Left ventricle myocardium inferior (tissue), 1 donor: ENCODE data around the gene TNIP1. TPM values are rescaled to one million over a fixed set of nuclear protein-coding genes. Genes with fewer than 3 reads are reported as not detected.

ENCODE experiments used
- DNase-seq: peaks from one replicate; pipeline ENCODE4 v3.0.0-alpha.2; 2020
- H3K27ac ChIP-seq: fragments of 200-600 bp; replicated peaks from 2 replicates; pipeline ENCODE4 v1.8.0; 2021
- H3K27me3 ChIP-seq: fragments of 200-600 bp; 2 replicates; pipeline ENCODE4 v1.8.0; 2021; ENCODE audit warnings: low read depth
- H3K36me3 ChIP-seq: fragments of 200-600 bp; 2 replicates; pipeline ENCODE4 v1.8.0; 2021
- H3K4me1 ChIP-seq: fragments of 200-600 bp; 2 replicates; pipeline ENCODE4 v1.8.0; 2021
- H3K4me3 ChIP-seq: fragments of 200-600 bp; 2 replicates; pipeline ENCODE4 v1.8.0; 2021; ENCODE audit warnings: mild to moderate bottlenecking, moderate library complexity
- H3K9me3 ChIP-seq: fragments of 200-600 bp; replicated peaks from 2 replicates; pipeline ENCODE4 v1.8.0; 2021
- CTCF ChIP-seq: fragments of 200-600 bp; IDR thresholded peaks from 2 replicates; pipeline ENCODE4 v1.8.0; 2021; ENCODE audit warnings: antibody characterized with exemption, mild to moderate bottlenecking, borderline replicate concordance
- intact Hi-C: fragments of 100-400 bp; cut with micrococcal nuclease; formaldehyde crosslinking; loops from one replicate; pipeline ENCODE4 v1.11.0; 2022
- total RNA-seq: library from RNA; stranded (reverse); fragmentation: NEBNext Ultra II Directional; extraction: Animal tissue kit (Norgen Biotek cat#: 25700); gene quantifications from one replicate; pipeline ENCODE4 v1.2.1, GENCODE V29; 2021
- donor health status: DM: no; HTN: yes; CAD: no; lungs with severe emphysema.

The TNIP1 gene
- total RNA-seq, 1 donor from 2014 or later: 131 TPM

GRCh38 chr5:151125421-151125820, 44.6 kb upstream of the TNIP1 start:
- DNase-seq: no peak
- Histone ChIP-seq H3K27me3 (no peaks in the 10 kb centered on the region), H3K27ac (peak overlapping the region; percentile 73), H3K9me3 (no peaks in the 10 kb centered on the region), H3K4me1 (peaks cover 46% of the 10 kb centered on the region), H3K36me3 (peaks cover 92% of the 10 kb centered on the region), H3K4me3 (no peak overlapping the region)
- no peak for TF ChIP-seq CTCF
- intact Hi-C loops: loop anchor here (10.0 kb wide), 1 partner anchor 119 kb away; no protein-coding TSS in a partner anchor

GRCh38 chr5:151123897-151124751, 43.3 kb upstream of the TNIP1 start:
- Histone ChIP-seq H3K9me3 (no peaks in the 10 kb centered on the region), H3K4me1 (peaks cover 43% of the 10 kb centered on the region), H3K36me3 (peaks cover 92% of the 10 kb centered on the region), H3K4me3 (no peak overlapping the region), H3K27me3 (no peaks in the 10 kb centered on the region), H3K27ac (peak overlapping the region; percentile 73)
- intact Hi-C loops: loop anchor here (5.0 to 10.0 kb wide), 2 partner anchors 38 to 121 kb away; no protein-coding TSS in a partner anchor
- TF ChIP-seq CTCF: no peak
- peak; percentile 58 for DNase-seq

GRCh38 chr5:151122828-151123227, 42.0 kb upstream of the TNIP1 start:
- H3K27ac ChIP-seq: peak overlapping the region; percentile 73
- peaks cover 92% of the 10 kb centered on the region for H3K36me3 ChIP-seq
- intact Hi-C loops: loop anchor here (5.0 to 10.0 kb wide), 2 partner anchors 39 to 122 kb away; no protein-coding TSS in a partner anchor
- TF ChIP-seq CTCF: no peak
- no peak overlapping the region for H3K4me3 ChIP-seq
- H3K4me1 ChIP-seq: peaks cover 40% of the 10 kb centered on the region
- no peak for DNase-seq
- H3K9me3 ChIP-seq: no peaks in the 10 kb centered on the region
- no peaks in the 10 kb centered on the region for H3K27me3 ChIP-seq

- DNase-seq: no peak
- Histone ChIP-seq H3K27ac (peak overlapping the region; percentile 10), H3K9me3 (no peaks in the 10 kb centered on the region), H3K4me3 (no peak overlapping the region), H3K27me3 (no peaks in the 10 kb centered on the region), H3K36me3 (peaks cover 94% of the 10 kb centered on the region), H3K4me1 (peaks cover 38% of the 10 kb centered on the region)
- no peak for TF ChIP-seq CTCF
- intact Hi-C loops: loop anchor here (5.0 to 10.0 kb wide), 2 partner anchors 41 to 123 kb away; no protein-coding TSS in a partner anchor
Measured at GRCh38 chr5:151121665-151122064, 40.8 kb upstream of the TNIP1 start.

- intact Hi-C loops: loop anchor here (5.0 to 10.0 kb wide), 2 partner anchors 41 to 124 kb away; no protein-coding TSS in a partner anchor
- no peak overlapping the region for H3K4me3 ChIP-seq
- no peak for DNase-seq
- peaks cover 99% of the 10 kb centered on the region for H3K36me3 ChIP-seq
- peak overlapping the region; percentile 10 for H3K27ac ChIP-seq
- no peaks in the 10 kb centered on the region for H3K27me3 ChIP-seq
- peaks cover 32% of the 10 kb centered on the region for H3K4me1 ChIP-seq
- TF ChIP-seq CTCF: no peak
- no peaks in the 10 kb centered on the region for H3K9me3 ChIP-seq
Measured at GRCh38 chr5:151121095-151121494, 40.3 kb upstream of the TNIP1 start.
